SU-DHL-6 (cell line): ENCODE data around the gene HMHB1.

Experiments used
- H2AFZ ChIP-seq: fragments of 200-600 bp; sonication (generic); 2 replicates; pipeline ENCODE4 v1.6.1; 2014; ENCODE audit warnings: low read depth, mild to moderate bottlenecking, moderate library complexity, mixed read lengths, antibody characterized with exemption, low read length; ENCODE audit not compliant: severe bottlenecking
- H3F3A ChIP-seq: fragments of 200-600 bp; shearing (Covaris generic); 2 replicates; pipeline ENCODE4 v1.6.0; 2016; ENCODE audit warnings: antibody characterized with exemption, mild to moderate bottlenecking; ENCODE audit not compliant: insufficient read depth
- H3K27ac ChIP-seq: fragments of 200-600 bp; sonication (generic); 2 replicates; pipeline ENCODE4 v1.5.1; 2016; ENCODE audit warnings: low read depth, mild to moderate bottlenecking, low read length, moderate library complexity, mixed read lengths
- H3K27me3 ChIP-seq: fragments of 200-600 bp; sonication (generic), shearing (Covaris generic); 2 replicates; pipeline ENCODE4 v1.6.0; 2014; ENCODE audit warnings: mild to moderate bottlenecking, low read length
- H3K36me3 ChIP-seq: fragments of 200-600 bp; sonication (generic); 2 replicates; pipeline ENCODE4 v1.6.1; 2014; ENCODE audit warnings: mild to moderate bottlenecking, low read length, mixed read lengths
- H3K4me2 ChIP-seq: fragments of 300-600, 200-600 bp; shearing (Covaris generic), sonication (generic); 2 replicates; pipeline ENCODE4 v1.6.0; 2014; ENCODE audit warnings: low read length, low read depth, mild to moderate bottlenecking; ENCODE audit not compliant: poor library complexity, severe bottlenecking
- H3K4me3 ChIP-seq: fragments of 200-600 bp; sonication (generic); 2 replicates; pipeline ENCODE4 v1.5.1; 2014; ENCODE audit warnings: antibody characterized with exemption, low read length, mild to moderate bottlenecking, mixed read lengths; ENCODE audit not compliant: insufficient read depth, poor library complexity, severe bottlenecking
- H3K79me2 ChIP-seq: fragments of 200-600 bp; sonication (generic); 2 replicates; pipeline ENCODE4 v1.6.1; 2014; ENCODE audit warnings: mild to moderate bottlenecking, low read length, moderate library complexity; ENCODE audit not compliant: insufficient read depth
- H3K9ac ChIP-seq: fragments of 200-600 bp; sonication (generic); 2 replicates; pipeline ENCODE4 v1.7.0; 2014; ENCODE audit warnings: mild to moderate bottlenecking, low read length
- H3K9me2 ChIP-seq: fragments of 200-600 bp; sonication (generic); replicated peaks from 2 replicates; pipeline ENCODE4 v1.6.1; 2014; ENCODE audit warnings: low read length; ENCODE audit not compliant: insufficient read depth
- H3K9me3 ChIP-seq: fragments of 200-600 bp; sonication (generic); 2 replicates; pipeline ENCODE4 v1.6.1; 2014; ENCODE audit warnings: low read length, mixed read lengths; ENCODE audit not compliant: insufficient read depth
- H4K20me1 ChIP-seq: fragments of 200-600 bp; sonication (generic); 2 replicates; pipeline ENCODE4 v1.6.1; 2014; ENCODE audit warnings: low read depth, mild to moderate bottlenecking, antibody characterized with exemption, low read length, moderate library complexity, mixed read lengths
- CTCF ChIP-seq: fragments of 200-600 bp; sonication (generic); IDR thresholded peaks from one replicate; pipeline ENCODE4 v1.5.1; 2017; ENCODE audit warnings: antibody characterized with exemption, mild to moderate bottlenecking, low read length, moderate library complexity; ENCODE audit not compliant: insufficient read depth, poor library complexity, severe bottlenecking
- EZH2phosphoT487 ChIP-seq: fragments of 200-600 bp; sonication (generic), shearing (Covaris generic); conservative IDR thresholded peaks from 2 replicates; pipeline ENCODE4 v1.6.1; 2018; ENCODE audit warnings: mild to moderate bottlenecking, antibody characterized with exemption, low read length, moderate library complexity, mixed read lengths

The HMHB1 gene

GRCh38 chr5:143812085-143812705, at the start of gene HMHB1:
TSS of gene HMHB1 (plus strand) at chr5:143812161.
- Histone ChIP-seq H3K27me3 (no peaks in the 10 kb centered on the region), H3K9ac (no peak within 1 kb of the TSS), H3K9me3 (no peaks in the 10 kb centered on the region), H3K79me2 (no peaks in the 10 kb centered on the region), H2AFZ (no peak within 1 kb of the TSS), H3K36me3 (no peaks in the 10 kb centered on the region), H3K9me2 (no peaks in the 10 kb centered on the region), H3K4me3 (no peak within 1 kb of the TSS), H4K20me1 (no peaks in the 10 kb centered on the region), H3F3A (no peaks in the 10 kb centered on the region), H3K4me2 (no peak within 1 kb of the TSS), H3K27ac (no peak within 1 kb of the TSS)
- no peak for TF ChIP-seq CTCF
- no peak for TF ChIP-seq EZH2phosphoT487

GRCh38 chr5:143762636-143763220, 49.2 kb upstream of the HMHB1 start:
- Histone ChIP-seq H3K79me2 (no peaks in the 10 kb centered on the region), H3K27ac (no peak overlapping the region), H3K27me3 (no peaks in the 10 kb centered on the region), H3K36me3 (no peaks in the 10 kb centered on the region), H3K9me2 (no peaks in the 10 kb centered on the region), H3K4me2 (no peak overlapping the region), H3K9me3 (no peaks in the 10 kb centered on the region), H3K4me3 (no peak overlapping the region), H3F3A (no peaks in the 10 kb centered on the region), H3K9ac (no peak overlapping the region), H4K20me1 (no peaks in the 10 kb centered on the region), H2AFZ (no peak overlapping the region)
- TF ChIP-seq EZH2phosphoT487 (no peak), CTCF (no peak)

GRCh38 chr5:143767162-143767561, 44.8 kb upstream of the HMHB1 start:
- Histone ChIP-seq H3K79me2 (no peaks in the 10 kb centered on the region), H2AFZ (no peak overlapping the region), H4K20me1 (no peaks in the 10 kb centered on the region), H3K4me3 (no peak overlapping the region), H3K27ac (no peak overlapping the region), H3K9ac (no peak overlapping the region), H3F3A (no peaks in the 10 kb centered on the region), H3K9me3 (no peaks in the 10 kb centered on the region), H3K36me3 (no peaks in the 10 kb centered on the region), H3K27me3 (no peaks in the 10 kb centered on the region), H3K9me2 (no peaks in the 10 kb centered on the region), H3K4me2 (no peak overlapping the region)
- TF ChIP-seq CTCF (no peak), EZH2phosphoT487 (no peak)
